Endothelial cell of umbilical vein (primary cell): ENCODE data around the gene APRT. TPM values are rescaled to one million over a fixed set of nuclear protein-coding genes. Genes with fewer than 3 reads are reported as not detected.

Experiments used
- BruUV-seq: library from RNA; stranded (reverse); fragments of 400-500 nt; replicated peaks from 2 replicates; lab custom pipeline; 2021; lab: Mats Ljungman, UMichigan
- CTCF ChIA-PET: fragments of 300-600, 350-600 bp; sonication (Branson Sonifier 250); formaldehyde crosslinking; loops from one replicate; lab custom pipeline; 2021; ENCODE audit warnings: antibody characterized with exemption, inconsistent platforms; lab: Charles Lee
- POLR2A ChIA-PET: fragments of 300-600, 350-600 bp; sonication (Branson Sonifier 250); formaldehyde crosslinking; loops from one replicate; lab custom pipeline; 2021; ENCODE audit warnings: antibody characterized with exemption, inconsistent platforms; lab: Charles Lee
- DNase-seq: peaks from one replicate; pipeline ENCODE4 v3.0.0-alpha.2; 2011; ENCODE audit warnings: low read depth, low spot score
- FAIRE-seq: peaks from 2 replicates; lab custom pipeline; 2011; peaks lifted over from hg19 to GRCh38; lab: Jason Lieb, UNC
- H2AFZ ChIP-seq: 2 replicates; pipeline ENCODE4 v1.6.0; 2012; ENCODE audit warnings: low read depth, low read length, control low read depth, inconsistent platforms
- H3K27ac ChIP-seq: 2 replicates; pipeline ENCODE4 v1.5.1; 2011; ENCODE audit warnings: low read depth, mild to moderate bottlenecking, control low read depth, low read length, moderate library complexity; ENCODE audit not compliant: insufficient read depth
- H3K27me3 ChIP-seq, 2 experiments: 2 replicates each; pipeline versions ENCODE4 v1.6.0 to v1.6.1; 2011; ENCODE audit warnings: low read length in 2 of 2, mixed read lengths in 1 of 2; ENCODE audit not compliant: control insufficient read depth in 2 of 2, insufficient read depth in 2 of 2
- H3K36me3 ChIP-seq, 2 experiments: 2 replicates in 1 of 2; 3 replicates in 1 of 2; pipeline ENCODE4 v1.5.1; 2011; ENCODE audit warnings: low read length in 2 of 2, mild to moderate bottlenecking in 1 of 2, moderate library complexity in 1 of 2; ENCODE audit not compliant: control insufficient read depth in 2 of 2, insufficient read depth in 2 of 2; ENCODE audit errors: extremely low read depth in 1 of 2
- H3K4me1 ChIP-seq: 3 replicates; pipeline ENCODE4 v1.5.1; 2011; ENCODE audit warnings: mild to moderate bottlenecking, low read length; ENCODE audit not compliant: control insufficient read depth, insufficient read depth; ENCODE audit errors: extremely low read depth
- H3K4me2 ChIP-seq: 2 replicates; pipeline ENCODE4 v1.6.1; 2011; ENCODE audit warnings: low read length, control low read depth, mixed read lengths; ENCODE audit not compliant: insufficient read depth
- H3K4me3 ChIP-seq, 3 experiments: fragments of 200-600 bp in 1 of 3; sonication (generic), shearing (Covaris generic) in 1 of 3; replicated peaks in 1 of 3; 2 replicates each; pipeline ENCODE4 v1.5.1; 2011 to 2016; ENCODE audit warnings: control low read depth in 3 of 3, low read length in 3 of 3, mild to moderate bottlenecking in 2 of 3, inconsistent platforms in 1 of 3, low read depth in 1 of 3, moderate library complexity in 1 of 3; ENCODE audit not compliant: insufficient read depth in 1 of 3
- H3K79me2 ChIP-seq: 2 replicates; pipeline ENCODE4 v1.6.0; 2012; ENCODE audit warnings: low read length, inconsistent platforms; ENCODE audit not compliant: control insufficient read depth, insufficient read depth
- H3K9ac ChIP-seq: replicated peaks from 2 replicates; pipeline ENCODE3; 2011; ENCODE audit warnings: low read length, control low read depth; ENCODE audit not compliant: insufficient read depth; ENCODE audit errors: extremely low read depth
- H3K9me1 ChIP-seq: replicated peaks from 3 replicates; pipeline ENCODE4 v1.6.0; 2011; ENCODE audit warnings: mild to moderate bottlenecking, low read length; ENCODE audit not compliant: control insufficient read depth, insufficient read depth; ENCODE audit errors: extremely low read depth
- H3K9me3 ChIP-seq: replicated peaks from 2 replicates; pipeline ENCODE4 v1.5.1; 2012; ENCODE audit warnings: low read length, inconsistent platforms; ENCODE audit not compliant: control insufficient read depth, insufficient read depth
- H4K20me1 ChIP-seq: replicated peaks from 2 replicates; pipeline ENCODE3; 2011; ENCODE audit warnings: mild to moderate bottlenecking, low read length; ENCODE audit not compliant: control insufficient read depth, insufficient read depth; ENCODE audit errors: extremely low read depth
- EZH2 ChIP-seq: IDR thresholded peaks from 2 replicates; pipeline ENCODE4 v1.6.1; 2012; ENCODE audit warnings: borderline replicate concordance, low read depth, mild to moderate bottlenecking, moderate library complexity, low read length, inconsistent platforms; ENCODE audit not compliant: severe bottlenecking
- FOS ChIP-seq: IDR thresholded peaks from 2 replicates; pipeline ENCODE4 v1.6.1; 2011; ENCODE audit warnings: mild to moderate bottlenecking, low read length, moderate library complexity, borderline replicate concordance; ENCODE audit not compliant: insufficient read depth
- GATA2 ChIP-seq: IDR thresholded peaks from 2 replicates; pipeline ENCODE4 v1.7.0; 2011; ENCODE audit warnings: low read depth, mild to moderate bottlenecking, moderate library complexity, mixed read lengths, low read length; ENCODE audit not compliant: insufficient read length, insufficient read depth
- JUN ChIP-seq: IDR thresholded peaks from 2 replicates; pipeline ENCODE4 v1.6.1; 2011; ENCODE audit warnings: borderline replicate concordance, low read depth; ENCODE audit not compliant: insufficient read length, insufficient read depth
- MYC ChIP-seq: IDR thresholded peaks from one replicate; pipeline ENCODE4 v1.6.1; 2011; ENCODE audit warnings: mild to moderate bottlenecking, low read depth, low read length
- POLR2A ChIP-seq: IDR thresholded peaks from 2 replicates; pipeline ENCODE4 v1.6.1; 2012; ENCODE audit warnings: low read depth, mild to moderate bottlenecking, control low read depth, low read length
- POLR2AphosphoS5 ChIP-seq: IDR thresholded peaks from 2 replicates; pipeline ENCODE4 v1.6.1; 2012; ENCODE audit warnings: low read depth, mild to moderate bottlenecking, control low read depth, low read length, moderate library complexity; ENCODE audit not compliant: insufficient read depth
- dilution Hi-C: fragments of 300-500 bp; cut with MboI; formaldehyde crosslinking; loops from one replicate; pipeline ENCODE4 v1.15.0; 2019; ENCODE audit warnings: low sequenced_read_pairs; ENCODE audit not compliant: extremely low pct_ligation_motif_present
- intact Hi-C: fragments of 100-400 bp; cut with micrococcal nuclease; formaldehyde crosslinking; loops from one replicate; pipeline ENCODE4 v1.10.0; 2022
- polyA plus RNA-seq, 4 experiments: library from polyadenylated mRNA; depleted of rRNA in 3 of 4; stranded (reverse) in 3 of 4; unstranded in 1 of 4; fragments of >200 nt; gene quantifications; 2 replicates each; pipeline versions ENCODE4 v1.2.1 to v1.2.3, GENCODE V29; 2011 to 2012; ENCODE audit warnings: missing spikeins in 1 of 4
- total RNA-seq: library from RNA; stranded (reverse); gene quantifications from 2 replicates; pipeline ENCODE4 v1.2.3, GENCODE V29; 2021
- TF ChIP-seq, protein P1 (sequence below): IDR thresholded peaks from 2 replicates; pipeline ENCODE4 v1.6.1; 2011; ENCODE audit not compliant: insufficient read depth, insufficient read length
- TF ChIP-seq, protein P2 (sequence below), 2 donors: IDR thresholded peaks; 1 replicate in 1 of 2; 2 replicates in 1 of 2; pipeline ENCODE4 v1.5.1; 2011; ENCODE audit warnings: low read length in 2 of 2, mild to moderate bottlenecking in 2 of 2, moderate library complexity in 2 of 2, control low read depth in 1 of 2, inconsistent platforms in 1 of 2, low read depth in 1 of 2; ENCODE audit not compliant: insufficient read depth in 1 of 2; ENCODE audit errors: extremely low read depth in 1 of 2

APRT gene
- total and polyA plus RNA-seq, 2 donors (not counting 3 experiments of a cell fraction or from before 2014, with no cell fraction given) = 143 to 152 TPM

DNA sequence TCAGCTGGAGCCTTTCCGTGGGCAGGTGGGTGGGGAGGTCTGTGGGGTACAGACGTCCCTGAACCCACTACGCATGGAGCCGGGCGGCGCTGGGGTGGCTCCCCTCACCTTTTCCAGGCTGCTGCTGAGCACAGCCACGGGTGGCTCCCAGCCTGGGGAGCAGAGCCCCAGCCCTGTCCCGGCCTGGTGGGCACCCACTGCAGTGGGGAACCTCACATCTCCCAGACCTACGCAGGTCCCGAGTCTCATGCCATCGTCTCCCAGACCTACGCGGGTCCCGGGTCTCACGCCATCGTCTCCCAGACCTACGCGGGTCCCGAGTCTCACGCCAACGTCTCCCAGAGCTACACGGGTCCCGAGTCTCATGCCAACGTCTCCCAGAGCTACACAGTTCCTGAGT is 17.0 kb upstream of the APRT start:
- intact Hi-C loops = no loop called here
- CTCF ChIA-PET = no interaction called here
- no peak for FAIRE-seq

DNA sequence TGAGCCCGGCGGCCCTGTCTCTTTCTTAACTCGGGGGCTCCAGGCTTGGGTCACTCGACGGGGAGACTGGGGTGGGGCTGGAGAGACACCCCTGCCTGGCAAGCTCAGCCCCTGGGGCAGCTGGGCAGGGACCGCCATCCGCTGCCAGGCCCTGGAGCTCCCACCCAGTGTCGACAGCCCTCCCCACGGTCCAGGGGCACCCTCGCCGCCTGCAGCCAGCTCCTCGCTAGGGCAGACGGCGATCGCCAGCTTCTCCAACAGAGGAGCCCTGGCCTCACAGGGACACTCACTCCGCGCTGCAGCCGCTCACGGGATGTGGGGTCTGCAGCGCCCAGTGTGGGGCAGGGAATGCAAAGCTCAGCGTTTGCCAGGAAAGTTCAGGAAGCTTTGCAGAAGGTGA is 16.0 kb upstream of the APRT start:
- Histone ChIP-seq H3K4me2 (no peak overlapping the region), H3K79me2 (no peaks in the 10 kb centered on the region), H3K36me3 (no peaks in the 10 kb centered on the region), H3K4me3 (no peak overlapping the region), H2AFZ (no peak overlapping the region), H3K27me3 (no peaks in the 10 kb centered on the region), H3K9ac (no peak overlapping the region), H3K27ac (no peak overlapping the region), H3K9me1 (no peaks in the 10 kb centered on the region), H3K9me3 (no peaks in the 10 kb centered on the region), H3K4me1 (no peaks in the 10 kb centered on the region), H4K20me1 (no peaks in the 10 kb centered on the region)
- no peak for FAIRE-seq
- POLR2A ChIA-PET = no interaction called here
- intact Hi-C loops (no loop called here), dilution Hi-C loops (no loop called here)
- TF ChIP-seq GATA2 = no peak
- TF ChIP-seq, protein P1, sequence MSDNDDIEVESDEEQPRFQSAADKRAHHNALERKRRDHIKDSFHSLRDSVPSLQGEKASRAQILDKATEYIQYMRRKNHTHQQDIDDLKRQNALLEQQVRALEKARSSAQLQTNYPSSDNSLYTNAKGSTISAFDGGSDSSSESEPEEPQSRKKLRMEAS = no peak
- no peak for TF ChIP-seq EZH2
- TF ChIP-seq, protein P2, sequence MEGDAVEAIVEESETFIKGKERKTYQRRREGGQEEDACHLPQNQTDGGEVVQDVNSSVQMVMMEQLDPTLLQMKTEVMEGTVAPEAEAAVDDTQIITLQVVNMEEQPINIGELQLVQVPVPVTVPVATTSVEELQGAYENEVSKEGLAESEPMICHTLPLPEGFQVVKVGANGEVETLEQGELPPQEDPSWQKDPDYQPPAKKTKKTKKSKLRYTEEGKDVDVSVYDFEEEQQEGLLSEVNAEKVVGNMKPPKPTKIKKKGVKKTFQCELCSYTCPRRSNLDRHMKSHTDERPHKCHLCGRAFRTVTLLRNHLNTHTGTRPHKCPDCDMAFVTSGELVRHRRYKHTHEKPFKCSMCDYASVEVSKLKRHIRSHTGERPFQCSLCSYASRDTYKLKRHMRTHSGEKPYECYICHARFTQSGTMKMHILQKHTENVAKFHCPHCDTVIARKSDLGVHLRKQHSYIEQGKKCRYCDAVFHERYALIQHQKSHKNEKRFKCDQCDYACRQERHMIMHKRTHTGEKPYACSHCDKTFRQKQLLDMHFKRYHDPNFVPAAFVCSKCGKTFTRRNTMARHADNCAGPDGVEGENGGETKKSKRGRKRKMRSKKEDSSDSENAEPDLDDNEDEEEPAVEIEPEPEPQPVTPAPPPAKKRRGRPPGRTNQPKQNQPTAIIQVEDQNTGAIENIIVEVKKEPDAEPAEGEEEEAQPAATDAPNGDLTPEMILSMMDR (IDR thresholded peaks at IDR 0.05; ENCODE audit: extremely low read depth in 1 of 2, insufficient read depth in 1 of 2, low read depth in 1 of 2, low read length in 2 of 2) = no peak
- no peak for TF ChIP-seq FOS
- no peak for TF ChIP-seq POLR2A
- TF ChIP-seq MYC = no peak
- no peak for TF ChIP-seq POLR2AphosphoS5
- TF ChIP-seq JUN = no peak
- DNase-seq = no peak
- CTCF ChIA-PET = interaction anchor here (0.9 to 1.5 kb wide), 2 partner anchors 12 to 19 kb away, joined by 3 to 4 read pairs; no protein-coding TSS in a partner anchor
- no TSS peak for BruUV-seq

More for the DNA sequence above, 17.0 kb upstream of the APRT start:
- H4K20me1 ChIP-seq = no peaks in the 10 kb centered on the region
- no peaks in the 10 kb centered on the region for H3K36me3 ChIP-seq
- no peaks in the 10 kb centered on the region for H3K27me3 ChIP-seq
- no peak for TF ChIP-seq EZH2
- TF ChIP-seq MYC = no peak
- no peaks in the 10 kb centered on the region for H3K9me3 ChIP-seq
- no peak overlapping the region for H3K4me2 ChIP-seq
- no peaks in the 10 kb centered on the region for H3K4me1 ChIP-seq
- H3K79me2 ChIP-seq = no peaks in the 10 kb centered on the region
- H3K9me1 ChIP-seq = no peaks in the 10 kb centered on the region
- H2AFZ ChIP-seq = no peak overlapping the region
- H3K9ac ChIP-seq = no peak overlapping the region
- BruUV-seq = no TSS peak
- dilution Hi-C loops = no loop called here
- H3K27ac ChIP-seq = no peak overlapping the region
- H3K4me3 ChIP-seq = no peak overlapping the region
- no peak for DNase-seq
- POLR2A ChIA-PET = no interaction called here
